ENCODE data around the gene BABAM2.

DNA sequence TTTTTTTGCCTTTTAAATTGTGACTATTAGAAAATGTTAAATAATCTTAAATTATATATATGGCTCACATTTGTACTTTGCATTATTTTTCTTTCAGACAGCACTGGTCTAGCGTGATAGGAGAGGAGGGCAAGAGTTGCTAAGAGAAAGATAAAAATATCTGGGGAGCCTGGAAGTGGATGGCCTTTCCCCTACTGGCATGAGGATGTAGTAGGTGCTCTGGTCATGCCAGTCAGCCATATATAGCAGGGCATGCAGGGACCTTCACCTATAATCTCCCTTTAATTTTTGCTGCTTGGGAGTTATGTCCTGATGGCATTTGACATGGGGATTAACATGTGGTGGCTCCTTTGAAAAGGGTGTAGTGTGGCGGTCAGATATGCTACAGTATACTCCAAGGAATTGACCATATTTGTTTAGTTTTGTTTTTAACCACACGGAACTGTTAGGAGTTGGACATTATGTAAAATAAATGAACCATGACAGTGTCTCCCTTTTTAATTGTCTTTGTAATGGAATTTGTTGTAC is 144.7 kb downstream of the BABAM2 start:
- TF ChIP-seq YY1 (IDR thresholded peaks at IDR 0.05) (no peak), RXRA (IDR thresholded peaks at IDR 0.05) (no peak), JUND (IDR thresholded peaks at IDR 0.05) (no peak), CTCF (IDR thresholded peaks at IDR 0.05; ENCODE audit: low read depth, low read length, missing input control) (no peak), GABPA (IDR thresholded peaks at IDR 0.05 in 1 of 2, conservative IDR thresholded peaks at IDR 0.05 in 1 of 2) (no peak)
- TF ChIP-seq, protein P1, sequence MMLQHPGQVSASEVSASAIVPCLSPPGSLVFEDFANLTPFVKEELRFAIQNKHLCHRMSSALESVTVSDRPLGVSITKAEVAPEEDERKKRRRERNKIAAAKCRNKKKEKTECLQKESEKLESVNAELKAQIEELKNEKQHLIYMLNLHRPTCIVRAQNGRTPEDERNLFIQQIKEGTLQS (IDR thresholded peaks at IDR 0.05), result no peak
- TF ChIP-seq, protein P2, sequence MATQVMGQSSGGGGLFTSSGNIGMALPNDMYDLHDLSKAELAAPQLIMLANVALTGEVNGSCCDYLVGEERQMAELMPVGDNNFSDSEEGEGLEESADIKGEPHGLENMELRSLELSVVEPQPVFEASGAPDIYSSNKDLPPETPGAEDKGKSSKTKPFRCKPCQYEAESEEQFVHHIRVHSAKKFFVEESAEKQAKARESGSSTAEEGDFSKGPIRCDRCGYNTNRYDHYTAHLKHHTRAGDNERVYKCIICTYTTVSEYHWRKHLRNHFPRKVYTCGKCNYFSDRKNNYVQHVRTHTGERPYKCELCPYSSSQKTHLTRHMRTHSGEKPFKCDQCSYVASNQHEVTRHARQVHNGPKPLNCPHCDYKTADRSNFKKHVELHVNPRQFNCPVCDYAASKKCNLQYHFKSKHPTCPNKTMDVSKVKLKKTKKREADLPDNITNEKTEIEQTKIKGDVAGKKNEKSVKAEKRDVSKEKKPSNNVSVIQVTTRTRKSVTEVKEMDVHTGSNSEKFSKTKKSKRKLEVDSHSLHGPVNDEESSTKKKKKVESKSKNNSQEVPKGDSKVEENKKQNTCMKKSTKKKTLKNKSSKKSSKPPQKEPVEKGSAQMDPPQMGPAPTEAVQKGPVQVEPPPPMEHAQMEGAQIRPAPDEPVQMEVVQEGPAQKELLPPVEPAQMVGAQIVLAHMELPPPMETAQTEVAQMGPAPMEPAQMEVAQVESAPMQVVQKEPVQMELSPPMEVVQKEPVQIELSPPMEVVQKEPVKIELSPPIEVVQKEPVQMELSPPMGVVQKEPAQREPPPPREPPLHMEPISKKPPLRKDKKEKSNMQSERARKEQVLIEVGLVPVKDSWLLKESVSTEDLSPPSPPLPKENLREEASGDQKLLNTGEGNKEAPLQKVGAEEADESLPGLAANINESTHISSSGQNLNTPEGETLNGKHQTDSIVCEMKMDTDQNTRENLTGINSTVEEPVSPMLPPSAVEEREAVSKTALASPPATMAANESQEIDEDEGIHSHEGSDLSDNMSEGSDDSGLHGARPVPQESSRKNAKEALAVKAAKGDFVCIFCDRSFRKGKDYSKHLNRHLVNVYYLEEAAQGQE (IDR thresholded peaks at IDR 0.05), result no peak

Measured in liver (tissue), 3 donors.